ENCODE measurements around the gene ISG15. TPM values are rescaled to one million over a fixed set of nuclear protein-coding genes. Genes with fewer than 3 reads are reported as not detected.

The ISG15 gene
- total and polyA plus RNA-seq, 9 of the 15 experiments (the other 6 are each of a cell fraction or from before 2014, with no cell fraction given) = 0.40 to 58.3 (median 12.2) TPM

GRCh38 chr1:1040004-1040991 lies 27.0 kb downstream of the ISG15 start (continued):
- TF ChIP-seq ZNF407 (IDR thresholded peaks at IDR 0.05; ENCODE audit: low read depth) (no peak), CHD1 (IDR thresholded peaks at IDR 0.05; ENCODE audit: low read length) (no peak), MTA2 (IDR thresholded peaks at IDR 0.05; ENCODE audit: low read depth) (no peak), NR4A1 (CRISPR knock-in tag; IDR thresholded peaks at IDR 0.05) (no peak), NR4A1 (tag; IDR thresholded peaks at IDR 0.05) (no peak), CHD2 (IDR thresholded peaks at IDR 0.05; ENCODE audit: low read depth, low read length) (no peak), RBM14 (IDR thresholded peaks at IDR 0.05; ENCODE audit: borderline replicate concordance, insufficient read depth, low read depth, low read length) (0 out of 2 replicates have a peak, but pooled peaks have one; percentile 80), ZNF395 (CRISPR knock-in tag; IDR thresholded peaks at IDR 0.05) (no peak), SAFB2 (IDR thresholded peaks at IDR 0.05; ENCODE audit: borderline replicate concordance, low read depth, low read length, severe bottlenecking) (no peak), ZNF384 (IDR thresholded peaks at IDR 0.05; ENCODE audit: low read depth, low read length) (no peak), SNIP1 (IDR thresholded peaks at IDR 0.05; ENCODE audit: low read depth) (0 out of 2 replicates have a peak, but pooled peaks have one; percentile 28), BACH1 (tag; IDR thresholded peaks at IDR 0.05) (no peak), NCOA1 (IDR thresholded peaks at IDR 0.05; ENCODE audit: low read depth) (no peak)
